Fibroblast of skin of left biceps (primary cell): ENCODE data around the gene GFM1.
A peak's percentile ranks its signal among the peaks of the same experiment; 100 is the strongest.

ENCODE experiments used
- DNase-seq, 2 experiments: peaks; one replicate each; pipeline ENCODE4 v3.0.0-alpha.2; 2013; ENCODE audit warnings: low read depth in 2 of 2

Gene GFM1

DNA sequence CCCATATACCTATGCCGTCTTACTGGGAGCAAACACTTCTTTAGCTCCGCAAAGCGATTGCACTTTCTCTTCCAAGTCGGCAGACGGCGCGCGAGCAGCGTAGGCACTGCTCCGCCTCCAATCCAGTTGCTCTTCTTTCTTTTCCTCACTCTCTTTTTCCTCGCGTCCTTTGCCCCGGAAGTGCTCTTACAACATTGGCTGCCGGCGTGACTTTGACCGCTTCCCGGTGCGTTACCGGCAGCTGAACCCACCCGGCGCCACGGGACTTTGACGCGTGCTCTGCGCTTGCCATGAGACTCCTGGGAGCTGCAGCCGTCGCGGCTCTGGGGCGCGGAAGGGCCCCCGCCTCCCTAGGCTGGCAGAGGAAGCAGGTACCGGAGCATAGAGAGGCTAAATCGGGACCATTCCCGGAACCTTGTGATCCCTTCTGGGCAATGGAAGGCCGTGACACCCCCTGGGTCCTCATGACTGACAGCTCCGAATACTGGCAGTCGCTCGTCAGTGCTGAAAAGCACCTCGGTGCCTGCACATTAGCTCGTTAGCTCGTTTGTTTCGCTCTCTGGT, at the start of gene GFM1:
TSS of gene GFM1 (plus strand) at position 183 of the 564 bp plus-strand sequence. CDS start at position 291, 108 bp downstream.
- DNase-seq: peak; percentile 83 to 84

DNA sequence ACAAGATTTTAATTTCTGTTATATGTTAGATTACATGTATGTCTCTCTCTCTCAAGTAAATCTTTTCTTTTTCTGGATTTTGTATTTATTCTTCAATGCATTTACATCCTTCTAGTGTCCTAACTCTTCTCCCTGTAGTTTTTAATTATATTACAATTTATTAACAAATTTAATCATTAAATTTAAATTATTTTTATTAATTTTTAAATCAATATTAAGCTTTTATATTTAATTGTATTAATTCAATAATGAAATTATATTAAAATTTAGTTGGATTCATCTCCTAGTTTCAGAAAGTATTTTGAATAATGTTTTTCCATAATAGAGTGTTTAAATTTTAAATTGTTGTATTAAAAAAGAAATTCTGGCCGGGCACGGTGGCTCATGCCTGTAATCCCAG, 43.5 kb upstream of the GFM1 start:
- no peak for DNase-seq

GRCh38 chr3:158602227-158602626, 42.1 kb upstream of the GFM1 start:
- no peak for DNase-seq

GRCh38 chr3:158617982-158618875, 26.1 kb upstream of the GFM1 start:
- no peak for DNase-seq

GRCh38 chr3:158625881-158626280, 18.4 kb upstream of the GFM1 start:
- no peak for DNase-seq

DNA sequence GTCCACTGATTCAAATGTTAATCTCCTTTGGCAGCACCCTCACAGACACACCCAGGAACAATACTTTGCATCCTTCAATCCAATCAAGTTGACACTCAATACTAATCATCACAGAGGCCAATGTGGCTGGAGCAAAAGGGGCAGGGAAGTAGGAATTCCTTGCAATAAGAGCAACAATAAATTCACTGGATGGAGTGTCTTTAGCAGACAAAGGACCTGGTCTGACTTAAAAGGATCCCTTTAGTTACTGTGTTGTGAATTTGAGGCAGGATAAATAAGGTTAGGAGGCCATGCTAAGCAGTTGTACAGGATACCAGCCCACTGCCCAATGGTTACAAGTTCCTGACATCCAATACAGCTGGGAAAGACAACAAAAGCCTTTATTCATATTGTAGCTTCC, 12.3 kb upstream of the GFM1 start:
- DNase-seq: no peak

- no peak for DNase-seq
Measured at GRCh38 chr3:158640646-158641045, 3.7 kb upstream of the GFM1 start.

- DNase-seq: no peak
Measured at GRCh38 chr3:158642005-158642404, 2.3 kb upstream of the GFM1 start.

DNA sequence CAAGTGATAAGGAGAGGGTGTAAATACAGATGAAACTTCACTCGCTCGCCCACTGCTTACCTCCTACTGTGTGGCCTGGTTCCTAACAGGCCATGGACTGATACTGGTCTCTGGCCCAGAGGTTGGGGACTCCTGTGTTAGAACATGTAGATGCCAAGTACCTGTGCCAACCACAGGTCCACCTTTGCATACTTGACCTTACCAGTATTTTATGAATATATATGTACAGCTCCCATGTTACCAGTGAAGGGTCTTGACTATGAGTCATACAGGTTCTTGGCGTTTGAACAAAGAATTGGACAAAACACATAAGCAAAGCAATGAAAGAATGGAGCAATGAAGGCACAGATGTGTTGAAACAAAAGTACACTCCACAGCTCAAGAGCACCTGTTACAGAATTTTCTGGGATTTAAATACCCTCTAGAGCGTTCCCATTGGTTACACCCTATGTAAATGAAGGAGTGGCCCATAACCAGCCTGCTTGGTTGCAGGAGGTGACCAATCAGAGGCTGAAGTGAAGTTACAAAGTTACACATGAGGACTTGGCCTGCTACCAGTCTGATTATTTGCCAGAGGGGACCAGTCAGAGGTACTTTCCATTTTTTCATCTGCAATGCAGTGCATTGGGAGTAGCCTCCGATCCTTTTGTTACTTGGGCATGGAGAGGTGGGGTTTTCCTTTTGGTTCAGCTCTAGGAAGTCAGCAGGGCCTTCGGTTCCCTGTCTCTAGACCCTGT, 1.7 kb upstream of the GFM1 start:
- no peak for DNase-seq

- DNase-seq: no peak
Measured at GRCh38 chr3:158649791-158650190, 5.5 kb downstream of the GFM1 start.

- no peak for DNase-seq
Measured at GRCh38 chr3:158651192-158651591, 6.9 kb downstream of the GFM1 start.

DNA sequence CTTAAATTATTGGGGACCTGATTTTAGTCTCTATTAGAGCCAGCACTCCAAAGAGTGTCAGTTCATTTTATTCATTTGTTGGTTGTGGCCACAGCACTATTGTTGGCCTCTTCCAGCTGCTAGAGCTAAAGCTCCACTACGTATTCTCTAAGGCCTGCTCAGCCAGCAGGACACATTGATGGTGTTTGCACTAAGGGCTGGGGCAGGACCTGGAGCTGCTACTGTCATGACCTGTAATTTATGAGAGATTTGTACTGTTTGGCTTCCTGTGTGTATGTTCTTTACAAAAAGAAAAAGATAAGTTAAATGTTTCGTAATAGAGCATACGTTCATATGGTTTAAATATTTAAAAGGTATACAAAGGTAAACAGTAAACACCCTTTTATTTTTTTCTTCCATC, 8.1 kb downstream of the GFM1 start:
- no peak for DNase-seq

DNA sequence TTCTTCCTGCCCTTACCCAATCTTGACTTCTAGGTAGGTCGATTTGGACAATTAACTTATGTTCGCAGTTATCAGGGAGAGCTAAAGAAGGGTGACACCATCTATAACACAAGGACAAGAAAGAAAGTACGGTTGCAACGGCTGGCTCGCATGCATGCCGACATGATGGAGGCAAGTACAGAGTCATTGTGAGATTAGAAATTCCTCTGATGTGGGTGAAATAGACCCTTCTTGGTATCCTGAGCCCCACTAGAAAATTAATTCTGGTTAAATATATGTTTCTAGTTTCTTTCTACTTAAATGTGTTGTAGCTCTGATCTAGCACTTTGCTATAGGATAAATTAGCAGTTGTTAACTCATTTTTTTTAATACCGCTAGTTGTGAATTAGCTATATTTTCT, 14.6 kb downstream of the GFM1 start:
- no peak for DNase-seq

- peak in 1 of 2 experiments; percentile 30 for DNase-seq
Measured at GRCh38 chr3:158659454-158660237, 15.3 kb downstream of the GFM1 start.

DNA sequence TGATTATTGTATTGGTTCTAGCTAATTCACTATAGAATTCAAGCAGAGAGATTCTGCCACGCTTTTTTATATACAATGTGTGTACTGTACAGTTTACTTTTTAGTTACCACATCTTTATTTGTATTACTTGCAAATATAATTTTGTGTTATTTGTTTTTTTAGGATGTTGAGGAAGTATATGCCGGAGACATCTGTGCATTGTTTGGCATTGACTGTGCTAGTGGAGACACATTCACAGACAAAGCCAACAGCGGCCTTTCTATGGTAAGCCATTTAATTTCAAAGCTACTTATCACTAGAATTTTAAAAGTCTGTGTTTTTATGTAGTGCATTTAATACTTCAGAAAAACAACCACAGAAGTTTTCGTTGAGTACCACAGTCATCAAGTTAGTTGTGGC, 16.4 kb downstream of the GFM1 start:
- DNase-seq: no peak

GRCh38 chr3:158663246-158663645, 18.9 kb downstream of the GFM1 start:
- DNase-seq: no peak

GRCh38 chr3:158663832-158664231, 19.5 kb downstream of the GFM1 start:
- DNase-seq: no peak

- DNase-seq: no peak
Measured at GRCh38 chr3:158666416-158666815, 22.1 kb downstream of the GFM1 start.

GRCh38 chr3:158668506-158668905, 24.2 kb downstream of the GFM1 start:
- DNase-seq: no peak

DNA sequence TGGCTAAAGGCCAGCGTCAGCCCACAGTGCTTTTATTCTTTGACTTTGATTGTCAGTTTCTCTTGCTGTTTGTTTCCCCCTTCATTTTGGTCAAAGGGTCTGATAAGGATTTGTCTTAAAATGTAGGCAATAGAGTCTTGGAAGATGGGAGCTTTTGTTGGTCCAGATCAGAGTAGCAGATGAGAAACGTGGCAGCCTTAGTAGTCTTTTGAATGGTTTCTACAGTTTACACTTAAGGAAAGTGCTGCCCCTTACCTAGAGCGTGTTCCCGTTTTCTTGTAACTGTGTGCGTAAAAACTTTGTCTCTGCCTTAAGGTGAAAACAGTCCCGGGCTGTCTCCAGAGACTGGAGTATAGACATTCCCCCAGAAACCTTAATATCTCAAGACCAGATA, 27.5 kb downstream of the GFM1 start:
- DNase-seq: no peak

DNA sequence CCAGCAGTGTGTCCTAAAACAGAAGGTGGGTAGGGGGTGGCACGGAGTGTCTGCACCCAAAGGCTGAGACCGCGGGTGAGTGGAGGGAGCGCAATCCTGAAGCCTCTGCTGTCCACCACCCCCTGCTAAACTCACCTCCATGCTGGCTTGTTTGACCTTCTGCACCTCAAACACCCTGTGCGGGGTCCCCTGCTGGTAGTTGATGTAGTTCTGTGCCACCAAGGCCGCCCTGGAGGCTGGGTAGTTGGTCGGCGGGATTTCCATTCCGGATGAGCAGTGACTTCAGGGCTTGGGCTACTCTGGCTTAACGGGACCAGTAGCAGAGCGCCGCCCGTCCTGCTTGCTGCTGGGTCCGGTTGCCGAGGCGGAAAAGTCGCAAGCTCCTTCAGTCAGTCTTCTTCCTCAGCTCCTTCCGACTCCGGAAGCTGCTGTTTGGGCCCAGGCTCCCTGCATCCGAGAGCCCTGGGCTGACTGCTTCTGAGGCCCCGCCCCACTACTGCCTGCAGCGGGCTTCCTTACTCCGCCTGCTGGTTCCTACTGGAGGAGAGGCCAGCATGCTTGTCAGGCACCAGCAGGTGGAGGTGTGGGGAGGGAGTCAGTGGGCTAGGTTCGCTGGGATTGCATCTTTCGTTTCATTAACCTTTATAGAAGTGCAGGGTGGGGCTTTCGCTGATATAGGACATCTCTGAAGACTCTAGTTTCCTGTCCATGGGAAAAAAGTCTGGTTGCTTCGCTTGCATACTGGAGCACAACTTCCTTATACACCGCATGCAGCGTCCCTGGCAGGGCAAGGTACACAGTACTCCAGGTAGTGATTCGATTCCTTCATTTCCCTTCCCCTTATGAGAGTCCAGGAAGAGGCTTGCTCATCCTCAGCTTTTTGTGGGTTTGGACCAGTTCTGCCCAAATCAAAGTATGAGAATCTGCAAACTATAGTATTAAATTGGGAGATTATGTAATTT, 28.2 kb downstream of the GFM1 start, which contains the start of gene LXN:
TSS of gene LXN (minus strand) at position 434 of the 962 bp plus-strand sequence. CDS start at position 264, 170 bp downstream.
- DNase-seq: peak; percentile 44 to 51
